ENCODE measurements around the gene EVC.
A peak's percentile ranks its signal among the peaks of the same experiment; 100 is the strongest.

The EVC gene

DNA sequence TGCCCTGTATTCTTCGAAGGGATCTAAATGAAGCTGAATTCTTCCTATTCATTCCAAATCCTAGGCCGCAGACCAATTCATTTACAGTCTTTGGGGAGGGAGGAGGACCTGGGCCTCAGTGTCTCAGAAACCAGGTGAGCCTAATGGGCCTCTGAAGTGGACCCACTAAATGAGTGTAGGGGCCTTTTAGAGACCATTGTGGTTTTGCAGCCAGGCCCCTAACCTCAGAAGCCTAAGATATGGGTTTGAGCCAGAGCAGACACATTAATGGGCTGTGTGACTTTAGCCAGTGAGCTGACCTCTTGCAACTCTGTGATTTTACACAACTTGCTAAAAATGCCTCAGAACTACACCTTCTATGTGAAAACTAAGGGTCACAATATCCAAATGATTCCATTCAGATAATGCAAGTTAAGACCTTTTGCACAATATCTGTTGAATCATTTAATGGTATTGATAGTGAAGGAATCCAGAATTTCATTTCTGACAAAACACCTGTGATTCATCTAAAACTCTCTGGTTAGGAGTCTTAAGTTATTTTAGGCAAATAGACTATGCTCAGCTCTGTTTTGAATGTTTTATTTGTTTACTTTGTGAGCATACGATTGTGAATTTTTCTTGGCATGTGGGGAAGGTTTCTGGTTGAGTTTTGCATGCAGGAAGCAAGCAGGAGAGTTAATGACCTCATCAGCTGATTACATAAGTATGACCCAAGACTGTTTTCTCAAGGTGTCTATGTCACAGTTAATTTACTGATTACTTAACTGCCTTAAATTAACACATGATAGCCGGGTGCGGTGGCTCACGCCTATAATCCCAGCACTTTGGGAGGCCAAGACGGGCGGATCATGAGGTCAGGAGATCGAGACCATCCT is 75.0 kb downstream of the EVC start:
- Histone ChIP-seq H4K20me1 (0 out of 22 replicates have a peak, but pooled peaks cover 0 to 6% (median 0%) of the 10 kb centered on the region in 11 experiments), H3K27ac (no peak overlapping the region), H3K9ac (no peak overlapping the region), H3K4me1 (no peaks in the 10 kb centered on the region), H3K4me2 (no peak overlapping the region), H3K4me3 (no peak overlapping the region), H3K9me3 (replicated peaks in 1 of 11) (peaks cover 0 to 16% (median 11%) of the 10 kb centered on the region in 11 experiments; a peak in 15 of 22 replicates), H3K36me3 (peaks cover 15 to 50% (median 31%) of the 10 kb centered on the region in 11 experiments; a peak in 16 of 22 replicates), H3K27me3 (no peaks in the 10 kb centered on the region)
- no peak for TF ChIP-seq Cebpa-rat (IDR thresholded peaks at IDR 0.05)

DNA sequence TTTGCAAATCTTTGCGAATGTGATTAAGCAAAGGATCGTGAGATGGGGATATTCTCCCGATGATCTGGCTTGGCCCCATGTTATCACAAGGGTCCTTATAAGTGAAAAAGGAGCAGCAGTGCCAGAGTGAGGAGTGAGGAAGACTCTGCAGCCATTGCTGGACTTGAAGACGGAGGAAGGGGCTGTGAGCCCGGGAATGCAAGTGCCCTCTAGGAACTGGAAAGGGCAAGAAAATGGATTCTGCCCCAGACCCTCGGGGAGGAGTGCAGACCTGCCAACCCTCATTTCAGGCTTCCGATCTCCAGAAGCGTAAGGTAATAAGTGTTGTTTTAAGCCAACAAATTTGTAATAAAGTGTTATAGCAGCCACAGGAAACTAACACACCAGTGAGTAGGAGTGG is 76.3 kb downstream of the EVC start:
- H3K9ac ChIP-seq, result no peak overlapping the region
- H3K9me3 ChIP-seq (replicated peaks in 1 of 11), result peaks cover 0 to 16% (median 11%) of the 10 kb centered on the region in 11 experiments; a peak in 15 of 22 replicates
- H3K27me3 ChIP-seq, result no peaks in the 10 kb centered on the region
- TF ChIP-seq Cebpa-rat (IDR thresholded peaks at IDR 0.05), result no peak
- no peaks in the 10 kb centered on the region for H3K4me1 ChIP-seq
- no peak overlapping the region for H3K27ac ChIP-seq
- H3K4me2 ChIP-seq, result no peak overlapping the region
- 0 out of 22 replicates have a peak, but pooled peaks cover 0 to 6% (median 0%) of the 10 kb centered on the region in 11 experiments for H4K20me1 ChIP-seq
- peaks cover 15 to 50% (median 31%) of the 10 kb centered on the region in 11 experiments; a peak in 16 of 22 replicates for H3K36me3 ChIP-seq
- H3K4me3 ChIP-seq, result no peak overlapping the region

DNA sequence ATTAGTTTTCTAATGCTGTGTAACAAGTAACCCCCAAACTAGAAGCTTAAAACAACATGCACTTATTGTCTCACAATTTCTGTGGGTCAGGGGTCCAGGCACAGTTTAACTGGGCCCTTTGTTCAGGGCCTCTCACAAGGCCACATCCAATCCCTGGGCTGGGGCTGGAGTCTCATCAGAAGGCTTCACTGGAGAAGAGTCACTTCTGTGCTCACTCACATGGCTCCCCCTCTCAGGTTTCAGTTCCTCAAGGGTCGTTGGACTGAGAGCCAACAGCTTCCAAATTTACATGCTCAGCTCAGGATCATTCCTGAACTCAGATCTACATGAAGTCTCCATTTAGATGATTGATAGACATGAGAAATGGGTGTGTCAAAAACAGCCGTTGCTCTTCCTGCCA is 77.1 kb downstream of the EVC start:
- Histone ChIP-seq H3K4me3 (no peak overlapping the region), H3K9me3 (replicated peaks in 1 of 11) (peaks cover 0 to 16% (median 11%) of the 10 kb centered on the region in 11 experiments; a peak in 15 of 22 replicates), H3K36me3 (peaks cover 15 to 50% (median 31%) of the 10 kb centered on the region in 11 experiments; a peak in 16 of 22 replicates), H3K4me1 (no peaks in the 10 kb centered on the region; a peak in 1 of 20 replicates), H4K20me1 (0 out of 22 replicates have a peak, but pooled peaks cover 0 to 6% (median 0%) of the 10 kb centered on the region in 11 experiments), H3K9ac (no peak overlapping the region), H3K27me3 (no peaks in the 10 kb centered on the region), H3K27ac (no peak overlapping the region), H3K4me2 (no peak overlapping the region)
- no peak for TF ChIP-seq Cebpa-rat (IDR thresholded peaks at IDR 0.05)

DNA sequence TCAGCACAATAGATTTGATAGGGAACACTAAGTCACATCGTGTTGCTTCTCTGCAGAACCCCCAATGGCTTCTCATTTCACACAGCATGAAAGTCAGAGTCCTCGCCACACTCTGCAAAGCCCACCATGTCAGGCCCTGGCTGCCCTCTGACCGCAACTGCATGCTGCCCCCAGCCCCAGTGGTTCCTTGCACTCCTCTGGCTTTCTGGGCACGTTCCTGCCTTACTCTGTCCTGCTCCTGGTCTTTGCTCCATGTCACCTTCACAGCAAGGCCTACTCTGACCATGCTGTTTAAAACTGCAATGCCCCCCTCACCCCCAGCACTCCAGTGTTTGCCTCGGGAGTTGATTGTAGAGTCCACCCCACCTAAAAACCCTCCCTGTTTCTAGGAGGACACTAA is 78.1 kb downstream of the EVC start:
- H3K4me3 ChIP-seq, result no peak overlapping the region
- H3K4me2 ChIP-seq, result no peak overlapping the region
- no peaks in the 10 kb centered on the region for H4K20me1 ChIP-seq
- H3K4me1 ChIP-seq, result no peaks in the 10 kb centered on the region; a peak in 1 of 20 replicates
- peaks cover 0 to 16% (median 11%) of the 10 kb centered on the region in 11 experiments; a peak in 15 of 22 replicates for H3K9me3 ChIP-seq (replicated peaks in 1 of 11)
- H3K27me3 ChIP-seq, result no peaks in the 10 kb centered on the region
- no peak for TF ChIP-seq Cebpa-rat (IDR thresholded peaks at IDR 0.05)
- no peak overlapping the region for H3K9ac ChIP-seq
- peaks cover 15 to 46% (median 26%) of the 10 kb centered on the region in 11 experiments; a peak in 15 of 22 replicates for H3K36me3 ChIP-seq
- H3K27ac ChIP-seq, result no peak overlapping the region

DNA sequence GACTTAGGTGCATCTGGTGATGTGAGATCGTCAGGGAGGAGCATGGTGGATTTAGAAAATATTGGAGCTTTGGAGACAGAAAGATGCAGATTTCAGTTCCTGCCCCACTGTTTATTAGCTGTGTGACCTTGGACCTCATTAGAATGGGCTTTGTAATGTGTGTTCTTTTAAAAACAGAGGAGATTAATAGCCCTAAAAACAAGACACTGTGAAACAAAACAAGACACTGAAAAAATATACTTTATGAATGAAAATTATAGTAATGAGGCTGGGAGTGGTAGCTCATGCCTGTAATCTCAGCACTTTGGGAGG is 79.5 kb downstream of the EVC start:
- Histone ChIP-seq H3K36me3 (peaks cover 20 to 47% (median 25%) of the 10 kb centered on the region in 11 experiments; a peak in 21 of 22 replicates), H3K27ac (no peak overlapping the region), H4K20me1 (no peaks in the 10 kb centered on the region), H3K9ac (no peak overlapping the region), H3K27me3 (no peaks in the 10 kb centered on the region), H3K9me3 (replicated peaks in 1 of 11) (peaks cover 0 to 23% (median 15%) of the 10 kb centered on the region in 11 experiments; a peak in 18 of 22 replicates), H3K4me1 (no peaks in the 10 kb centered on the region; a peak in 1 of 20 replicates), H3K4me2 (no peak overlapping the region), H3K4me3 (no peak overlapping the region)
- TF ChIP-seq Cebpa-rat (IDR thresholded peaks at IDR 0.05), result no peak

DNA sequence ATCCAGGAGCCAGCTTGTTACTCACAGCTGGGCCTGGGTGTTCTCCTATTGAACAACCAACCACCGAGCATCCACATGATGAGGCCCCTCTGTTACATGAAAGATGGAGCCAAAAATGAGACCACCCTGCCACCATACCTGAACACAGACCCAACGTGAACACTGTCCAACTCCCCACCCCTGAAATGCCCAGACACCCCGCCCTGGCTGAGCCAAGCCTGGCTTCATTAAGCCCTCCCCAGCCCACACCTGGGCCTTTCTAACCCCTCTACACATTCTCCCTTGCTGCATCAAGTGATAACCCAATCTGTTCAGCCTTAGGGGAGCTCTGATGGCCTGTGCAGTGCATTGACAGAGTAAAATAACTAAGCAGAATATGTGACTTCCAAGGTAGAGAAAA is 80.7 kb downstream of the EVC start:
- no peak overlapping the region for H3K4me2 ChIP-seq
- H3K36me3 ChIP-seq, result peaks cover 19 to 45% (median 27%) of the 10 kb centered on the region in 11 experiments; a peak in 21 of 22 replicates
- peaks cover 0 to 26% (median 15%) of the 10 kb centered on the region in 11 experiments; a peak in 18 of 22 replicates for H3K9me3 ChIP-seq (replicated peaks in 1 of 11)
- no peaks in the 10 kb centered on the region for H3K27me3 ChIP-seq
- 0 out of 22 replicates have a peak, but pooled peaks cover 0 to 2% (median 0%) of the 10 kb centered on the region in 11 experiments for H4K20me1 ChIP-seq
- no peak overlapping the region for H3K4me3 ChIP-seq
- H3K4me1 ChIP-seq, result no peaks in the 10 kb centered on the region; a peak in 1 of 20 replicates
- no peak for TF ChIP-seq Cebpa-rat (IDR thresholded peaks at IDR 0.05)
- H3K27ac ChIP-seq, result no peak overlapping the region
- 0 out of 22 replicates have a peak overlapping the region, but pooled peaks of 1 of the 11 experiments have one; percentile 14 for H3K9ac ChIP-seq

DNA sequence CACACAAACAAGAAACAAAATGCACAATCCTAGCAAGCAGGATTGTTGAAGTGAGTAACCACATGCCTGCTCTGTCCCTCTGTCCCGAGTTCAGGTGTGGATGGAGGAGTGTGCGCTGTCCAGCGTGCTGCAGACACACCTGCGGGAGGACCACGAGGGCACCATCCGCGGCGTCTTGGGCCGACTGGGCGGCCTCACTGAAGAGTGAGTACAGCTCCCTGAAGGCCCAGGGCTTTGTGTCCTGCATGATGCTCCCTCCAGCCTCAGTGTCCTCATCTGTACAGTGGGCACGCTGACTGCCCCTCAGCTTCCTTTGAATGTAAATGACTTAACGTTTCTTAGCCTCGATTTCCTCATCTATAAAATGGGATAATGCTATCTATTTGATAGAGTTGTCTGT is 82.5 kb downstream of the EVC start:
- Histone ChIP-seq H3K4me2 (no peak overlapping the region), H3K9me3 (replicated peaks in 1 of 11) (peaks cover 0 to 11% (median 7%) of the 10 kb centered on the region in 11 experiments; a peak in 11 of 22 replicates), H4K20me1 (peaks cover 0 to 7% (median 0%) of the 10 kb centered on the region in 11 experiments; a peak in 1 of 22 replicates), H3K27me3 (no peaks in the 10 kb centered on the region), H3K27ac (no peak overlapping the region), H3K4me1 (no peaks in the 10 kb centered on the region; a peak in 1 of 20 replicates), H3K36me3 (peaks cover 6 to 41% (median 19%) of the 10 kb centered on the region in 11 experiments; a peak in 18 of 22 replicates), H3K4me3 (no peak overlapping the region), H3K9ac (no peak overlapping the region)
- TF ChIP-seq Cebpa-rat (IDR thresholded peaks at IDR 0.05), result no peak

DNA sequence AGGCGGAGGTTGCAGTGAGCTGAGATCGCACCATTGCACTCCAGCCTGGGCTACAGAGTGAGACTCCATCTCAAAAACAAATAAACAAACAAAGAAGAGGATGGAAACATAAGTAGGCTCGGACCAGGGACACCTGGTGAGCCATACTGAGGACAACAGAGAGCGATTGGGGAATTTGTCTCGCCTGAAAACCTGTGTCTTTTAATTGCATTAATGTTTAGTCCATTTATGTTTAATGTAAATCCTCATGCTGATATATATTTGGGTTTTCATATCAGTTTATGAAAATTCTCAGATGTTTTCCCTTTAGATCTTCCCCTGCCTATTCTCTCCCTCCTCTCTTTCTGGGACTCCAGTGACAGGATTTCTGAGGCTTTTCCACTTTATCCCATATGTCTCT is 84.6 kb downstream of the EVC start:
- Histone ChIP-seq H4K20me1 (peaks cover 0 to 18% (median 0%) of the 10 kb centered on the region in 11 experiments; a peak in 1 of 22 replicates), H3K36me3 (peaks cover 6 to 39% (median 19%) of the 10 kb centered on the region in 11 experiments; a peak in 18 of 22 replicates), H3K27ac (no peak overlapping the region), H3K27me3 (no peaks in the 10 kb centered on the region), H3K9ac (no peak overlapping the region), H3K9me3 (replicated peaks in 1 of 11) (peaks cover 0 to 11% (median 7%) of the 10 kb centered on the region in 11 experiments; a peak in 11 of 22 replicates), H3K4me2 (no peak overlapping the region), H3K4me3 (no peak overlapping the region), H3K4me1 (no peaks in the 10 kb centered on the region; a peak in 1 of 20 replicates)
- no peak for TF ChIP-seq Cebpa-rat (IDR thresholded peaks at IDR 0.05)

DNA sequence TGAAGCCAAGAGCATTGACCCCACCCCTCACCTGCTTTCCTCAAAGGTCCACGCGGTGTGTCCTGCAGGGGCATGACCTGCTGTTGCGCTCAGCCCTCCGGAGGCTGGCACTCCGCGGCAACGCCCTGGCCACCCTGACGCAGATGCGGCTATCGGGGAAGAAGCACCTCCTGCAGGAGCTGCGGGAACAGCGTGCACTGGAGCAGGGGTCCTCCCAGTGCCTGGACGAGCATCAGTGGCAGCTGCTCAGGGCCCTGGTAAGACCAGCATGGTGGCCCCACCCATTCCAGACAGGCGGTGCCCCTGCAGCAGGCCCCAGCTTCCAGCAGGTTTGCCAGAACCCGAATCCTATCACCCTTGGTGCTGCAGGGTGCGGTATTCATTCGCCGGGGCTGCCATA is 86.0 kb downstream of the EVC start:
- Histone ChIP-seq H3K27ac (no peak overlapping the region), H3K4me3 (no peak overlapping the region), H3K4me2 (no peak overlapping the region), H3K36me3 (peaks cover 6 to 40% (median 19%) of the 10 kb centered on the region in 11 experiments; a peak in 18 of 22 replicates), H3K9ac (no peak overlapping the region), H3K27me3 (no peaks in the 10 kb centered on the region), H3K4me1 (no peaks in the 10 kb centered on the region; a peak in 1 of 20 replicates), H3K9me3 (replicated peaks in 1 of 11) (peaks cover 0 to 11% (median 7%) of the 10 kb centered on the region in 11 experiments; a peak in 11 of 22 replicates), H4K20me1 (peaks cover 0 to 18% (median 0%) of the 10 kb centered on the region in 11 experiments; a peak in 1 of 22 replicates)
- no peak for TF ChIP-seq Cebpa-rat (IDR thresholded peaks at IDR 0.05)
